Colonic mucosa (tissue), 4 donors: ENCODE data around the gene NETO1. TPM values are rescaled to one million over a fixed set of nuclear protein-coding genes. Genes with fewer than 3 reads are reported as not detected.

Source experiments
- DNase-seq: peaks from one replicate; pipeline ENCODE4 v3.0.0-alpha.2; 2020
- H3K27ac ChIP-seq: fragments of 200-600 bp; one replicate; pipeline ENCODE4 v1.8.0; 2021
- H3K27me3 ChIP-seq: fragments of 200-600 bp; one replicate; pipeline ENCODE4 v1.8.0; 2021
- H3K36me3 ChIP-seq: fragments of 200-600 bp; one replicate; pipeline ENCODE4 v1.8.0; 2021
- H3K4me1 ChIP-seq: fragments of 200-600 bp; one replicate; pipeline ENCODE4 v1.8.0; 2021; ENCODE audit warnings: mild to moderate bottlenecking
- H3K4me3 ChIP-seq: fragments of 200-600 bp; one replicate; pipeline ENCODE4 v1.8.0; 2021
- H3K9ac ChIP-seq, 2 donors: one replicate each; pipeline ENCODE4 v1.7.0; 2013; ENCODE audit warnings: control low read depth in 2 of 2, low read depth in 2 of 2, low read length in 2 of 2
- H3K9me3 ChIP-seq: fragments of 200-600 bp; one replicate; pipeline ENCODE4 v1.8.0; 2021
- intact Hi-C: fragments of 100-400 bp; cut with DNase I; formaldehyde crosslinking; loops from one replicate; pipeline ENCODE4 v1.14.1; 2022
- total RNA-seq, 2 donors: library from RNA; stranded (reverse); fragmentation: NEBNext Ultra II Directional in 1 of 2; extraction: Animal tissue kit (Norgen Biotek cat#: 25700) in 1 of 2; gene quantifications; one replicate each; pipeline ENCODE4 v1.2.1, GENCODE V29; 2021
- TF ChIP-seq, protein P1 (sequence below): fragments of 200-600 bp; IDR thresholded peaks from one replicate; pipeline ENCODE4 v1.8.0; 2022; ENCODE audit warnings: antibody characterized with exemption, mild to moderate bottlenecking
- donor health status: healthy.
- donor health status: DM: no; HTN: no; CAD: no.
- donor health status: DM: no; HTN: no; CAD: no.

NETO1 gene
- total RNA-seq, 2 donors from 2014 or later = not detected

DNA sequence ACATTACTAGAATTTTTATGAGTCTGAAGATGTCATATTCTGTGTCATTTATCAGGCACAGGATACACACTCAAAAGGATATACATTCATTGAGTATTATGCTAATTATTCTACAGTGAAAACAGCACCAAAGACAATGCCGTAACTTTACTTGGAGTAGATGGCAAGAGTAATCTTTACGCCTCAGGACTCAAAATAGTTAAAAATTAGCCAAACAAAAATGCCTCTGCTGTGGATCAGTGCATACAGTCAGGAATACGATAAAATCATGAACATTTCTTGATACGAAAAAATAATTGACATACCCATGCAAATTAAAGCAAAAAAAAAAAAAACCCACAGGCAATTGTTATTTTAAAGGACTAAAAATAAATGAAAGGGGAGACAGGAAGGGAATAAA, 129.7 kb downstream of the NETO1 start:
- no peak overlapping the region for H3K9ac ChIP-seq
- no peaks in the 10 kb centered on the region for H3K36me3 ChIP-seq
- H3K4me1 ChIP-seq = no peaks in the 10 kb centered on the region
- H3K27me3 ChIP-seq = no peaks in the 10 kb centered on the region
- TF ChIP-seq, protein P1, sequence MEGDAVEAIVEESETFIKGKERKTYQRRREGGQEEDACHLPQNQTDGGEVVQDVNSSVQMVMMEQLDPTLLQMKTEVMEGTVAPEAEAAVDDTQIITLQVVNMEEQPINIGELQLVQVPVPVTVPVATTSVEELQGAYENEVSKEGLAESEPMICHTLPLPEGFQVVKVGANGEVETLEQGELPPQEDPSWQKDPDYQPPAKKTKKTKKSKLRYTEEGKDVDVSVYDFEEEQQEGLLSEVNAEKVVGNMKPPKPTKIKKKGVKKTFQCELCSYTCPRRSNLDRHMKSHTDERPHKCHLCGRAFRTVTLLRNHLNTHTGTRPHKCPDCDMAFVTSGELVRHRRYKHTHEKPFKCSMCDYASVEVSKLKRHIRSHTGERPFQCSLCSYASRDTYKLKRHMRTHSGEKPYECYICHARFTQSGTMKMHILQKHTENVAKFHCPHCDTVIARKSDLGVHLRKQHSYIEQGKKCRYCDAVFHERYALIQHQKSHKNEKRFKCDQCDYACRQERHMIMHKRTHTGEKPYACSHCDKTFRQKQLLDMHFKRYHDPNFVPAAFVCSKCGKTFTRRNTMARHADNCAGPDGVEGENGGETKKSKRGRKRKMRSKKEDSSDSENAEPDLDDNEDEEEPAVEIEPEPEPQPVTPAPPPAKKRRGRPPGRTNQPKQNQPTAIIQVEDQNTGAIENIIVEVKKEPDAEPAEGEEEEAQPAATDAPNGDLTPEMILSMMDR = no peak
- H3K27ac ChIP-seq = no peak overlapping the region
- DNase-seq = no peak
- H3K4me3 ChIP-seq = no peak overlapping the region
- H3K9me3 ChIP-seq = no peaks in the 10 kb centered on the region
- intact Hi-C loops = no loop called here

DNA sequence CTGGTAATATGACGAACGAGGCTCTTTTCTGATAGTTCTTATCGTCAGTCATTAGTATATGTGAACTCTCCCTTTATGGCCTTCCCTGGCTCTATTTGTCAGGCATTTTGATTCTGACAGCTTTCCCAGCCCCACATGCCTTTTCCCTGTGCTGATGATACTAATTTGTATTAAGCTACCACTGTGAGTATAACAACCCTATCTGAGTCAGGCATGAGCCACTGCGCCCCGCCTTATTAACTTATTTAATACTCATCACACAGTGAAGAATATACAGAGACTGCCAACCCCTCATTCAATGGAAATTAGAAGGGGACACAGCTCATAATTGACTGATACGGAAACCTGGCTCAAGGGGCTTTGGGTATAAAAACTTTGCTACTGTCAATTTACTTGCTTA, 140.0 kb downstream of the NETO1 start:
- H3K36me3 ChIP-seq = no peaks in the 10 kb centered on the region
- no peaks in the 10 kb centered on the region for H3K4me1 ChIP-seq
- no peak overlapping the region for H3K4me3 ChIP-seq
- intact Hi-C loops = no loop called here
- TF ChIP-seq, protein P1 = no peak
- H3K27ac ChIP-seq = no peak overlapping the region
- H3K27me3 ChIP-seq = no peaks in the 10 kb centered on the region
- H3K9ac ChIP-seq = no peak overlapping the region
- DNase-seq = no peak
- H3K9me3 ChIP-seq = no peaks in the 10 kb centered on the region

DNA sequence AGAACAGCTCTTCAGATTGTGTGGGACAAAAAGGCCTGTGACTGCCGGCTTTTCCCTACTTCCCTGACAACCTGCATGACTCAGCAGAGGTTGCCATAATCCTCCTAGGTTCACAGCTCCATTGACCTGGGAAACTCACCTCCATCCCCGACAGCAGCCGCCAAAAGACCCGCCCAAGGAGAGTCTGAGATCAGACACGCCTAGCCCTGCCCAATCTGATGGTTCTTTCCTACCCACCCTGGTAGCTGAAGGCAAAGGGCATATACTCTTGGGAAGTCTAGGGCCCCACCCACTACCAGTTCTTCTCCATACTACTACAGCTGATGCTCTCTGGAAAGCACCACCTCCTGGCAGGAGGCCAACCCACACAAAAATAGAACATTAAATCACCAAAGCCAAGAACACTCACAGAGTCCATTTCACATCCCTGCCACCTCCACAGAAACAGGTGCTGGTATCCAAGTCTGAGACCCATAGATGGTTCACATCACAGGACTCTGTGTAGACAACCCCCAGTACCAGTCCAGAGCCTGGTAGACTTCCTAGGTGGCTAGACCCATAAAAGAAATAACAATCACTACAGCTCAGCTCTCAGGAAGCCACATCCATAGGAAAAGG, 140.6 kb downstream of the NETO1 start:
- Histone ChIP-seq H3K4me3 (no peak overlapping the region), H3K4me1 (no peaks in the 10 kb centered on the region), H3K27ac (no peak overlapping the region), H3K9me3 (no peaks in the 10 kb centered on the region), H3K36me3 (no peaks in the 10 kb centered on the region), H3K9ac (no peak overlapping the region), H3K27me3 (no peaks in the 10 kb centered on the region)
- intact Hi-C loops = no loop called here
- TF ChIP-seq, protein P1 = no peak
- no peak for DNase-seq

DNA sequence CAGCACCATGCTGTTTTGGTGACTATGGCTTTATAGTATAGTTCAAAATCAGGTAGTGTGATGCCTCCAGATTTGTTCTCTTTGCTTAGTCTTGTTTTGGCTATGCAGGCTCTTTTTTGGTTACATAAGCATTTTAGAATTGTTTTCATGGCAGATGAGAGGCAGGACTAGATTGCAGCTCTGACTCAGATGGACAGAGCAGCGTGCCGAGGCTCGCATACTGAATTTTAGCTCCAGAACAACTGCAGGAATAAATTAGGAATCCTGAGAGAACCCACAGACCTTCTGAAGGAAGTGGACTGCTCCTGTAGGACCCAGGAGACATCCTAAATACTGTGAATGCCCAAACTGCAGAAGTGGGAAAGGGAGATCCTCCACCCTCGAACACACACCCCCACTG, 141.6 kb downstream of the NETO1 start:
- no peak overlapping the region for H3K9ac ChIP-seq
- H3K4me1 ChIP-seq = no peaks in the 10 kb centered on the region
- no peaks in the 10 kb centered on the region for H3K27me3 ChIP-seq
- H3K36me3 ChIP-seq = no peaks in the 10 kb centered on the region
- no peak overlapping the region for H3K4me3 ChIP-seq
- TF ChIP-seq, protein P1 = no peak
- intact Hi-C loops = no loop called here
- H3K9me3 ChIP-seq = no peaks in the 10 kb centered on the region
- no peak for DNase-seq
- no peak overlapping the region for H3K27ac ChIP-seq

DNA sequence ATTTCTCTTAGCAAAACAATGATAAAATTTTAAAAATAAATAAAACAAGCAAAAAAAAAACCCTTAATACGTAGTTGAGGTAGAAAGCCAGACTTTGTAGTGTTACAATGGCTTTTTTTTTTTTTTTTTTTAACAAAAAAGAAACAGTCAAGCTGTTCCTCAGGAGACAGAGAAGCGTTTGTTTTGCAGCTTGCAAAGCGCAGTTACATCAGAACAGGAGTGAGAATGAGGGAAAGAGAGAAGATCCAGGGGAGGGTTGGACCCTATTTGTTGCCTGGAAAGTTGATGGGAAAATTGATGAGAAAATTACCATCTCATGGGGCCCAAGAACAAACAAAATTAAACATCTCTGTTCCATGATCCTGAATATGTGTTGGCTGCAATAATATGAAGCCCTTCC, 146.5 kb downstream of the NETO1 start:
- H3K27ac ChIP-seq = no peak overlapping the region
- H3K27me3 ChIP-seq = no peaks in the 10 kb centered on the region
- intact Hi-C loops = no loop called here
- no peak overlapping the region for H3K9ac ChIP-seq
- no peak overlapping the region for H3K4me3 ChIP-seq
- H3K9me3 ChIP-seq = no peaks in the 10 kb centered on the region
- TF ChIP-seq, protein P1 = no peak
- no peaks in the 10 kb centered on the region for H3K4me1 ChIP-seq
- DNase-seq = no peak
- no peaks in the 10 kb centered on the region for H3K36me3 ChIP-seq
